IMR-90 (cell line): Measurements from ENCODE around the gene SLC25A52. TPM values are rescaled to one million over a fixed set of nuclear protein-coding genes. Genes with fewer than 3 reads are reported as not detected.

Experiments
- ATAC-seq: fragments of 200-7000 bp; cut with Tn5 transposase; 2 replicates; pipeline ENCODE4 v1.9.1; 2020; ENCODE audit warnings: low read depth, mild to moderate bottlenecking, moderate library complexity
- BruUV-seq: library from RNA; stranded (reverse); fragments of 400-500 nt; replicated peaks from 2 replicates; lab custom pipeline; 2021; lab: Mats Ljungman, UMichigan
- CTCF ChIA-PET: fragments of 300-600 bp; formaldehyde crosslinking; extraction: SDS; loops from one replicate; lab custom pipeline; 2021; ENCODE audit warnings: antibody characterized with exemption; lab: Yijun Ruan, JAX
- POLR2A ChIA-PET: fragments of 300-600 bp; sonication (Branson Sonifier 250); formaldehyde crosslinking; loops from one replicate; lab custom pipeline; 2022; ENCODE audit warnings: antibody characterized with exemption; ENCODE audit not compliant: unreplicated experiment; lab: Charles Lee
- DNase-seq: peaks from one replicate; pipeline ENCODE4 v3.0.0; 2013
- H2AFZ ChIP-seq: replicated peaks from 2 replicates; pipeline ENCODE3; 2013; ENCODE audit warnings: low read length, mild to moderate bottlenecking; ENCODE audit not compliant: poor library complexity
- H2AK5ac ChIP-seq: 2 replicates; pipeline ENCODE4 v1.6.1; 2013; ENCODE audit warnings: low read depth, low read length, inconsistent platforms
- H2AK9ac ChIP-seq: replicated peaks from 2 replicates; pipeline ENCODE3; 2013; ENCODE audit warnings: mild to moderate bottlenecking, low read depth, low read length, moderate library complexity; ENCODE audit not compliant: poor library complexity
- H2BK120ac ChIP-seq: 2 replicates; pipeline ENCODE4 v1.6.1; 2013; ENCODE audit warnings: low read depth, low read length, inconsistent platforms
- H2BK15ac ChIP-seq: 3 replicates; pipeline ENCODE4 v1.6.1; 2013; ENCODE audit warnings: low read depth, low read length, inconsistent platforms
- H2BK20ac ChIP-seq: 2 replicates; pipeline ENCODE4 v1.6.1; 2013; ENCODE audit warnings: low read depth, mild to moderate bottlenecking, inconsistent platforms, low read length, moderate library complexity
- H2BK5ac ChIP-seq: 2 replicates; pipeline ENCODE4 v1.6.1; 2013; ENCODE audit warnings: mild to moderate bottlenecking, low read depth, low read length, inconsistent platforms; ENCODE audit not compliant: poor library complexity, severe bottlenecking
- H3K14ac ChIP-seq: replicated peaks from 2 replicates; pipeline ENCODE4 v1.6.1; 2013; ENCODE audit warnings: low read depth, low read length, inconsistent platforms
- H3K18ac ChIP-seq: 2 replicates; pipeline ENCODE4 v1.6.1; 2013; ENCODE audit warnings: low read depth, low read length, control low read depth
- H3K23ac ChIP-seq: 2 replicates; pipeline ENCODE4 v1.6.1; 2013; ENCODE audit warnings: low read depth, low read length, inconsistent platforms
- H3K27ac ChIP-seq: 2 replicates; pipeline ENCODE4 v1.5.1; 2013; ENCODE audit warnings: mild to moderate bottlenecking, control low read depth, low read length; ENCODE audit not compliant: insufficient read depth
- H3K27me3 ChIP-seq: 2 replicates; pipeline ENCODE4 v1.6.1; 2013; ENCODE audit warnings: low read length; ENCODE audit not compliant: control insufficient read depth, insufficient read depth
- H3K36me3 ChIP-seq: 2 replicates; pipeline ENCODE4 v1.6.1; 2013; ENCODE audit warnings: low read length, mixed read lengths; ENCODE audit not compliant: control insufficient read depth, insufficient read depth
- H3K4ac ChIP-seq: 2 replicates; pipeline ENCODE4 v1.6.1; 2013; ENCODE audit warnings: low read depth, low read length, inconsistent platforms
- H3K4me1 ChIP-seq: 2 replicates; pipeline ENCODE4 v1.6.1; 2013; ENCODE audit warnings: low read length, mixed read lengths; ENCODE audit not compliant: control insufficient read depth, insufficient read depth
- H3K4me2 ChIP-seq: 2 replicates; pipeline ENCODE4 v1.6.1; 2013; ENCODE audit warnings: low read depth, mild to moderate bottlenecking, control low read depth, low read length, moderate library complexity
- H3K4me3 ChIP-seq: 2 replicates; pipeline ENCODE4 v1.5.1; 2013; ENCODE audit warnings: low read depth, mild to moderate bottlenecking, control low read depth, low read length, moderate library complexity; ENCODE audit not compliant: insufficient read depth
- H3K56ac ChIP-seq: 2 replicates; pipeline ENCODE4 v1.6.1; 2013; ENCODE audit warnings: low read length, inconsistent platforms; ENCODE audit not compliant: insufficient read depth; ENCODE audit errors: extremely low read depth
- H3K79me1 ChIP-seq, 2 experiments: 2 replicates each; pipeline ENCODE4 v1.6.1; 2013; ENCODE audit warnings: low read length in 2 of 2, inconsistent platforms in 1 of 2, low read depth in 1 of 2
- H3K9ac ChIP-seq: 2 replicates; pipeline ENCODE4 v1.6.1; 2013; ENCODE audit warnings: low read depth, low read length, control low read depth
- H3K9me1 ChIP-seq: 2 replicates; pipeline ENCODE4 v1.6.1; 2013; ENCODE audit warnings: low read length, inconsistent platforms; ENCODE audit not compliant: insufficient read depth
- H3K9me3 ChIP-seq: 2 replicates; pipeline ENCODE4 v1.6.1; 2013; ENCODE audit warnings: low read length; ENCODE audit not compliant: control insufficient read depth, insufficient read depth
- H4K20me1 ChIP-seq: 2 replicates; pipeline ENCODE4 v1.6.1; 2013; ENCODE audit warnings: low read length, inconsistent platforms; ENCODE audit not compliant: insufficient read depth
- H4K5ac ChIP-seq: 2 replicates; pipeline ENCODE4 v1.6.1; 2013; ENCODE audit warnings: mild to moderate bottlenecking, low read depth, low read length, control low read depth
- H4K8ac ChIP-seq, 2 experiments: 2 replicates each; pipeline ENCODE4 v1.6.1; 2013; ENCODE audit warnings: low read depth in 2 of 2, low read length in 2 of 2, control low read depth in 1 of 2, inconsistent platforms in 1 of 2
- H4K91ac ChIP-seq: 2 replicates; pipeline ENCODE4 v1.6.1; 2013; ENCODE audit warnings: low read depth, low read length, inconsistent platforms; ENCODE audit not compliant: insufficient read depth
- BHLHE40 ChIP-seq: fragments of 150-350 bp; IDR thresholded peaks from 2 replicates; pipeline ENCODE4 v1.6.1; 2016; ENCODE audit warnings: mild to moderate bottlenecking, low read depth, low read length
- CEBPB ChIP-seq: IDR thresholded peaks from 2 replicates; pipeline ENCODE4 v1.6.1; 2012; ENCODE audit warnings: low read depth, low read length, improper control_type of control experiment
- CHD1 ChIP-seq: IDR thresholded peaks from 2 replicates; pipeline ENCODE4 v1.6.1; 2012; ENCODE audit warnings: low read depth, low read length, improper control_type of control experiment
- ELK1 ChIP-seq: fragments of 150-350 bp; IDR thresholded peaks from 2 replicates; pipeline ENCODE4 v1.6.1; 2016; ENCODE audit warnings: low read depth, mild to moderate bottlenecking, low read length, moderate library complexity, borderline replicate concordance
- FOS ChIP-seq: fragments of 150-350 bp; IDR thresholded peaks from 2 replicates; pipeline ENCODE4 v1.6.1; 2016; ENCODE audit warnings: low read depth, low read length
- MAFK ChIP-seq: IDR thresholded peaks from 2 replicates; pipeline ENCODE4 v1.6.1; 2012; ENCODE audit warnings: low read depth, low read length, improper control_type of control experiment
- MAZ ChIP-seq: IDR thresholded peaks from 2 replicates; pipeline ENCODE4 v1.6.1; 2012; ENCODE audit warnings: low read depth, mild to moderate bottlenecking, low read length, improper control_type of control experiment, moderate library complexity, borderline replicate concordance
- MXI1 ChIP-seq: IDR thresholded peaks from 2 replicates; pipeline ENCODE4 v1.6.1; 2012; ENCODE audit warnings: low read depth, mild to moderate bottlenecking, low read length, moderate library complexity, borderline replicate concordance
- NFE2L2 ChIP-seq: fragments of 150-350 bp; IDR thresholded peaks from 2 replicates; pipeline ENCODE4 v1.6.1; 2016; ENCODE audit warnings: low read depth, mild to moderate bottlenecking, low read length
- POLR2A ChIP-seq: IDR thresholded peaks from 2 replicates; pipeline ENCODE4 v1.6.1; 2012; ENCODE audit warnings: mild to moderate bottlenecking, low read depth, low read length
- RAD21 ChIP-seq: IDR thresholded peaks from 2 replicates; pipeline ENCODE4 v1.6.1; 2012; ENCODE audit warnings: low read length, improper control_type of control experiment
- RCOR1 ChIP-seq: IDR thresholded peaks from 2 replicates; pipeline ENCODE4 v1.6.1; 2012; ENCODE audit warnings: mild to moderate bottlenecking, low read length, improper control_type of control experiment; ENCODE audit not compliant: insufficient replicate concordance
- RFX5 ChIP-seq: IDR thresholded peaks from 2 replicates; pipeline ENCODE4 v1.8.0; 2012; ENCODE audit warnings: low read depth, mild to moderate bottlenecking, low read length, moderate library complexity
- SMC3 ChIP-seq: fragments of 150-350 bp; IDR thresholded peaks from 2 replicates; pipeline ENCODE4 v1.6.1; 2016; ENCODE audit warnings: low read depth, mild to moderate bottlenecking, antibody characterized with exemption, low read length, moderate library complexity
- USF2 ChIP-seq: fragments of 150-350 bp; IDR thresholded peaks from 2 replicates; pipeline ENCODE4 v1.6.1; 2017; ENCODE audit warnings: mild to moderate bottlenecking, antibody characterized with exemption, low read length, low read depth
- WGBS, 2 experiments: methylation state at CpG; one replicate each; pipeline versions ENCODE4 v1.1.5 to v1.1.7; 2013; ENCODE audit warnings: missing lambda C conversion rate in 2 of 2; ENCODE audit not compliant: insufficient read length in 1 of 2; ENCODE audit errors: extremely low coverage in 2 of 2; 5-methylcytosine and 5-hydroxymethylcytosine counted together
- dilution Hi-C: fragments of 300-500 bp; cut with HindIII; formaldehyde crosslinking; loops from one replicate; pipeline ENCODE4 v1.14.3; 2018; ENCODE audit warnings: low sequenced_read_pairs; ENCODE audit not compliant: unreplicated experiment
- in situ Hi-C: fragments of 300-500 bp; cut with MboI; formaldehyde crosslinking; loops from 3 replicates; pipeline ENCODE4 v1.14.3; 2019; ENCODE audit warnings: low sequenced_read_pairs, inconsistent platforms, mixed read lengths
- intact Hi-C: fragments of 100-400 bp; cut with micrococcal nuclease; formaldehyde crosslinking; loops from 2 replicates; pipeline ENCODE4 v1.10.0; 2022
- polyA plus RNA-seq, 3 experiments: library from polyadenylated mRNA; depleted of rRNA; stranded (reverse); fragments of >200 nt; gene quantifications; 2 replicates each; pipeline ENCODE4 v1.2.3, GENCODE V29; 2012; ENCODE audit warnings: low replicate concordance in 1 of 3
- total RNA-seq: library from RNA; depleted of rRNA; stranded (reverse); fragments of >200 nt; gene quantifications from 2 replicates; pipeline ENCODE4 v1.2.3, GENCODE V29; 2012
- TF ChIP-seq, protein P1 (sequence below): conservative IDR thresholded peaks from 2 replicates; pipeline ENCODE4 v1.5.1; 2012; ENCODE audit warnings: mild to moderate bottlenecking, low read depth, low read length, improper control_type of control experiment

The SLC25A52 gene
- total and polyA plus RNA-seq, 2 of the 4 experiments (the other 2 are of a cell fraction) = not detected

- no peak for TF ChIP-seq CEBPB
- no peak for TF ChIP-seq SMC3
- no peak for TF ChIP-seq POLR2A
- TF ChIP-seq RAD21 = no peak
- TF ChIP-seq, protein P1, sequence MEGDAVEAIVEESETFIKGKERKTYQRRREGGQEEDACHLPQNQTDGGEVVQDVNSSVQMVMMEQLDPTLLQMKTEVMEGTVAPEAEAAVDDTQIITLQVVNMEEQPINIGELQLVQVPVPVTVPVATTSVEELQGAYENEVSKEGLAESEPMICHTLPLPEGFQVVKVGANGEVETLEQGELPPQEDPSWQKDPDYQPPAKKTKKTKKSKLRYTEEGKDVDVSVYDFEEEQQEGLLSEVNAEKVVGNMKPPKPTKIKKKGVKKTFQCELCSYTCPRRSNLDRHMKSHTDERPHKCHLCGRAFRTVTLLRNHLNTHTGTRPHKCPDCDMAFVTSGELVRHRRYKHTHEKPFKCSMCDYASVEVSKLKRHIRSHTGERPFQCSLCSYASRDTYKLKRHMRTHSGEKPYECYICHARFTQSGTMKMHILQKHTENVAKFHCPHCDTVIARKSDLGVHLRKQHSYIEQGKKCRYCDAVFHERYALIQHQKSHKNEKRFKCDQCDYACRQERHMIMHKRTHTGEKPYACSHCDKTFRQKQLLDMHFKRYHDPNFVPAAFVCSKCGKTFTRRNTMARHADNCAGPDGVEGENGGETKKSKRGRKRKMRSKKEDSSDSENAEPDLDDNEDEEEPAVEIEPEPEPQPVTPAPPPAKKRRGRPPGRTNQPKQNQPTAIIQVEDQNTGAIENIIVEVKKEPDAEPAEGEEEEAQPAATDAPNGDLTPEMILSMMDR = no peak
- TF ChIP-seq NFE2L2 = no peak
- TF ChIP-seq CHD1 = no peak
- TF ChIP-seq ELK1 = no peak
- no peak for TF ChIP-seq BHLHE40
- no peak for TF ChIP-seq MXI1
- no peak for TF ChIP-seq MAZ
- no peak for TF ChIP-seq USF2
- no peak for TF ChIP-seq FOS
- no peak for TF ChIP-seq MAFK
- no peak for TF ChIP-seq RCOR1
- no peak for TF ChIP-seq RFX5
- CTCF ChIA-PET = interaction anchor here (0.6 to 1.4 kb wide), 2 partner anchors 22 to 1682 kb away, joined by 3 to 4 read pairs; no protein-coding TSS in a partner anchor
- dilution Hi-C loops = no loop called here
Observed at GRCh38 chr18:31723639-31723989, 37.1 kb downstream of the SLC25A52 start.

More at GRCh38 chr18:31723639-31723989, 37.1 kb downstream of the SLC25A52 start:
- ATAC-seq = no peak
- intact Hi-C loops = loop anchor here (2.0 kb wide), 1 partner anchor 299 kb away; no protein-coding TSS in a partner anchor
- H3K9me3 ChIP-seq = 0 out of 2 replicates have a peak, but pooled peaks cover 3% of the 10 kb centered on the region
- H4K20me1 ChIP-seq = no peaks in the 10 kb centered on the region
- no peak overlapping the region for H2BK20ac ChIP-seq
- no peak overlapping the region for H3K27ac ChIP-seq
- H4K8ac ChIP-seq = no peak overlapping the region
- no peak overlapping the region for H3K14ac ChIP-seq
- no peak for DNase-seq
- no peak overlapping the region for H3K9ac ChIP-seq
- H4K91ac ChIP-seq = no peak overlapping the region
- H3K27me3 ChIP-seq = peaks cover 14% of the 10 kb centered on the region
- no peak overlapping the region for H2BK5ac ChIP-seq
- no peaks in the 10 kb centered on the region for H3K4me1 ChIP-seq
- H3K79me1 ChIP-seq = no peaks in the 10 kb centered on the region
- H3K4me3 ChIP-seq = no peak overlapping the region
- no peak overlapping the region for H2AK5ac ChIP-seq
- BruUV-seq = no TSS peak
- no peak overlapping the region for H2AK9ac ChIP-seq
- no peak overlapping the region for H2BK15ac ChIP-seq
- in situ Hi-C loops = loop anchor here (10.0 kb wide), 1 partner anchor 169 kb away; no protein-coding TSS in a partner anchor
- POLR2A ChIA-PET = no interaction called here
- H4K5ac ChIP-seq = no peak overlapping the region
- H3K4ac ChIP-seq = no peak overlapping the region
- WGBS, 2 experiments = 40% methylated on average over 1 of the region's 7 CpGs; no CpG with 5 or more reads in 1 of the 2 experiments
- no peaks in the 10 kb centered on the region for H3K9me1 ChIP-seq
- H3K18ac ChIP-seq = no peak overlapping the region
- no peak overlapping the region for H2AFZ ChIP-seq
- H3K36me3 ChIP-seq = no peaks in the 10 kb centered on the region
- H3K4me2 ChIP-seq = no peak overlapping the region
- no peak overlapping the region for H3K23ac ChIP-seq
- H3K56ac ChIP-seq = no peak overlapping the region
- no peak overlapping the region for H2BK120ac ChIP-seq
